ENCODE data around the gene TNFAIP8L1. TPM values are rescaled to one million over a fixed set of nuclear protein-coding genes. Genes with fewer than 3 reads are reported as not detected.
"Not testable (repeated sequence)": the region's sequence is repeated elsewhere in the genome, so short reads cannot be mapped to it uniquely, and the experiment has no call there.

The TNFAIP8L1 gene
- total RNA-seq, 1 donor from 2014 or later, result 2.6 TPM

- DNase-seq (ENCODE audit: low spot score), result no peak
These were observed 37.8 kb downstream of the TNFAIP8L1 start for GRCh38 chr19:4676955-4677731.

- DNase-seq (ENCODE audit: low spot score), result no peak
These were observed 39.8 kb downstream of the TNFAIP8L1 start for GRCh38 chr19:4678881-4679790.

GRCh38 chr19:4680021-4680420, 40.7 kb downstream of the TNFAIP8L1 start:
- not testable (repeated sequence) for DNase-seq (ENCODE audit: low spot score)

- DNase-seq (ENCODE audit: low spot score), result no peak
These were observed 43.3 kb downstream of the TNFAIP8L1 start for GRCh38 chr19:4682417-4683200.

GRCh38 chr19:4684312-4685095, 45.2 kb downstream of the TNFAIP8L1 start:
- no peak for DNase-seq (ENCODE audit: low spot score)

- DNase-seq (ENCODE audit: low spot score), result no peak
These were observed 47.4 kb downstream of the TNFAIP8L1 start for GRCh38 chr19:4686700-4687099.

GRCh38 chr19:4687396-4687795, 48.1 kb downstream of the TNFAIP8L1 start:
- DNase-seq (ENCODE audit: low spot score), result no peak

GRCh38 chr19:4688587-4688986, 49.3 kb downstream of the TNFAIP8L1 start:
- DNase-seq (ENCODE audit: low spot score), result no peak

GRCh38 chr19:4689403-4689802, 50.1 kb downstream of the TNFAIP8L1 start:
- no peak for DNase-seq (ENCODE audit: low spot score)

GRCh38 chr19:4690361-4690760, 51.0 kb downstream of the TNFAIP8L1 start:
- no peak for DNase-seq (ENCODE audit: low spot score)

- DNase-seq (ENCODE audit: low spot score), result no peak
These were observed 52.1 kb downstream of the TNFAIP8L1 start for GRCh38 chr19:4691373-4691772.

GRCh38 chr19:4692251-4693077, 53.1 kb downstream of the TNFAIP8L1 start:
- no peak for DNase-seq (ENCODE audit: low spot score)

GRCh38 chr19:4693078-4693350, 53.7 kb downstream of the TNFAIP8L1 start:
- DNase-seq (ENCODE audit: low spot score), result no peak

- no peak for DNase-seq (ENCODE audit: low spot score)
These were observed 54.3 kb downstream of the TNFAIP8L1 start for GRCh38 chr19:4693471-4694121.

- no peak for DNase-seq (ENCODE audit: low spot score)
These were observed 55.1 kb downstream of the TNFAIP8L1 start for GRCh38 chr19:4694211-4694987.

GRCh38 chr19:4695224-4695731, 56.0 kb downstream of the TNFAIP8L1 start:
- DNase-seq (ENCODE audit: low spot score), result no peak

GRCh38 chr19:4697304-4697703, 58.0 kb downstream of the TNFAIP8L1 start:
- no peak for DNase-seq (ENCODE audit: low spot score)

GRCh38 chr19:4699826-4700692, 60.7 kb downstream of the TNFAIP8L1 start:
- no peak for DNase-seq (ENCODE audit: low spot score)

All from umbilical cord (tissue), 2 donors.